ENCODE data around the gene GCAT. TPM values are rescaled to one million over a fixed set of nuclear protein-coding genes. Genes with fewer than 3 reads are reported as not detected.

Gene GCAT
- total RNA-seq, 2 donors from 2014 or later: 37.8 to 92.7 TPM

- peaks cover 0 to 9% of the 10 kb centered on the region in 2 donors for H3K36me3 ChIP-seq
- 85% methylated on average over 6 of the region's 9 CpGs for WGBS
- DNase-seq (ENCODE audit: low spot score): no peak
These were observed 44.7 kb upstream of the GCAT start for GRCh38 chr22:37763012-37763411.

GRCh38 chr22:37763652-37764051 lies 44.1 kb upstream of the GCAT start:
- intact Hi-C loops (cut with DNase I): no loop called here
- TF ChIP-seq CTCF (IDR thresholded peaks at IDR 0.05) (no peak), POLR2AphosphoS5 (IDR thresholded peaks at IDR 0.05) (no peak), POLR2A (IDR thresholded peaks at IDR 0.05) (no peak)
- H3K9me3 ChIP-seq: no peaks in the 10 kb centered on the region
- WGBS: 90% methylated on average over 16 of the region's 16 CpGs
- peaks cover 0 to 3% of the 10 kb centered on the region in 2 donors for H3K36me3 ChIP-seq
- no peaks in the 10 kb centered on the region for H3K4me1 ChIP-seq (replicated peaks)
- no peak overlapping the region for H3K4me3 ChIP-seq
- H3K27me3 ChIP-seq (replicated peaks; ENCODE audit: insufficient read depth): no peaks in the 10 kb centered on the region
- H3K27ac ChIP-seq: no peak overlapping the region
- no peak for DNase-seq (ENCODE audit: low spot score)

More at GRCh38 chr22:37763012-37763411, 44.7 kb upstream of the GCAT start:
- no peak for TF ChIP-seq CTCF (IDR thresholded peaks at IDR 0.05)
- TF ChIP-seq POLR2A (IDR thresholded peaks at IDR 0.05): no peak
- TF ChIP-seq POLR2AphosphoS5 (IDR thresholded peaks at IDR 0.05): no peak
- Histone ChIP-seq H3K4me3 (no peak overlapping the region), H3K27me3 (replicated peaks; ENCODE audit: insufficient read depth) (no peaks in the 10 kb centered on the region), H3K27ac (no peak overlapping the region), H3K9me3 (no peaks in the 10 kb centered on the region), H3K4me1 (replicated peaks) (no peaks in the 10 kb centered on the region)
- intact Hi-C loops (cut with DNase I): no loop called here

- no peaks in the 10 kb centered on the region for H3K4me1 ChIP-seq (replicated peaks)
- intact Hi-C loops (cut with DNase I): no loop called here
- DNase-seq (ENCODE audit: low spot score): no peak
- no peak overlapping the region for H3K4me3 ChIP-seq
- no peaks in the 10 kb centered on the region for H3K9me3 ChIP-seq
- no peaks in the 10 kb centered on the region for H3K36me3 ChIP-seq
- 78% methylated on average over 6 of the region's 6 CpGs for WGBS
- no peaks in the 10 kb centered on the region for H3K27me3 ChIP-seq (replicated peaks; ENCODE audit: insufficient read depth)
- H3K27ac ChIP-seq: no peak overlapping the region
- TF ChIP-seq POLR2A (IDR thresholded peaks at IDR 0.05): no peak
These were observed 43.1 kb upstream of the GCAT start for GRCh38 chr22:37764622-37765021.

- Histone ChIP-seq H3K27ac (no peak overlapping the region), H3K27me3 (replicated peaks; ENCODE audit: insufficient read depth) (no peaks in the 10 kb centered on the region), H3K36me3 (no peaks in the 10 kb centered on the region), H3K4me1 (replicated peaks) (no peaks in the 10 kb centered on the region), H3K4me3 (no peak overlapping the region), H3K9me3 (no peaks in the 10 kb centered on the region)
- 84% methylated on average over 13 of the region's 13 CpGs for WGBS
- DNase-seq (ENCODE audit: low spot score): no peak
- no peak for TF ChIP-seq CTCF (IDR thresholded peaks at IDR 0.05)
- TF ChIP-seq POLR2AphosphoS5 (IDR thresholded peaks at IDR 0.05): no peak
- no peak for TF ChIP-seq POLR2A (IDR thresholded peaks at IDR 0.05)
- intact Hi-C loops (cut with DNase I): no loop called here
These were observed 42.2 kb upstream of the GCAT start for GRCh38 chr22:37765498-37765897.

GRCh38 chr22:37765953-37766576 lies 41.7 kb upstream of the GCAT start:
- H3K27me3 ChIP-seq (replicated peaks; ENCODE audit: insufficient read depth): no peaks in the 10 kb centered on the region
- 83% methylated on average over 8 of the region's 8 CpGs for WGBS
- no peak overlapping the region for H3K27ac ChIP-seq
- no peaks in the 10 kb centered on the region for H3K36me3 ChIP-seq
- no peak for DNase-seq (ENCODE audit: low spot score)
- no peaks in the 10 kb centered on the region for H3K4me1 ChIP-seq (replicated peaks)
- H3K9me3 ChIP-seq: no peaks in the 10 kb centered on the region
- no peak for TF ChIP-seq POLR2AphosphoS5 (IDR thresholded peaks at IDR 0.05)
- TF ChIP-seq POLR2A (IDR thresholded peaks at IDR 0.05): no peak
- TF ChIP-seq CTCF (IDR thresholded peaks at IDR 0.05): no peak
- no peak overlapping the region for H3K4me3 ChIP-seq
- intact Hi-C loops (cut with DNase I): no loop called here
